ENCODE results near the gene MACROH2A1.

Gene MACROH2A1

GRCh38 chr5:135429301-135430134 lies 30.5 kb upstream of the MACROH2A1 start:
- H3K4me3 Mint-ChIP-seq = no peak overlapping the region
- H3K9me3 Mint-ChIP-seq = peaks cover 4% of the 10 kb centered on the region
- CTCF ChIA-PET = no interaction called here
- peaks cover 20% of the 10 kb centered on the region for H3K4me1 Mint-ChIP-seq
- H3K27me3 Mint-ChIP-seq = peaks cover 27% of the 10 kb centered on the region
- no peak overlapping the region for H3K27ac Mint-ChIP-seq
- H3K36me3 Mint-ChIP-seq = peaks cover 2% of the 10 kb centered on the region
- DNase-seq = no peak

- CTCF ChIA-PET = no interaction called here
- no peak overlapping the region for H3K27ac Mint-ChIP-seq
- peaks cover 21% of the 10 kb centered on the region for H3K27me3 Mint-ChIP-seq
- DNase-seq = no peak
- peaks cover 2% of the 10 kb centered on the region for H3K36me3 Mint-ChIP-seq
- no peak overlapping the region for H3K4me3 Mint-ChIP-seq
- H3K4me1 Mint-ChIP-seq = peaks cover 20% of the 10 kb centered on the region
- H3K9me3 Mint-ChIP-seq = peaks cover 4% of the 10 kb centered on the region
Observed at GRCh38 chr5:135428586-135428985, 29.6 kb upstream of the MACROH2A1 start.

GRCh38 chr5:135426102-135427082 lies 27.4 kb upstream of the MACROH2A1 start:
- peaks cover 2% of the 10 kb centered on the region for H3K36me3 Mint-ChIP-seq
- DNase-seq = peak; percentile 57
- peak overlapping the region; percentile 90 for H3K27ac Mint-ChIP-seq
- peaks cover 4% of the 10 kb centered on the region for H3K9me3 Mint-ChIP-seq
- peaks cover 25% of the 10 kb centered on the region for H3K27me3 Mint-ChIP-seq
- peaks cover 20% of the 10 kb centered on the region for H3K4me1 Mint-ChIP-seq
- no peak overlapping the region for H3K4me3 Mint-ChIP-seq
- CTCF ChIA-PET = interaction anchor here (0.6 to 3.4 kb wide), 30 partner anchors 9 to 367 kb away, joined by 3 to 20 read pairs (median 4); partner anchors contain the start of gene MACROH2A1

GRCh38 chr5:135425641-135426040 lies 26.6 kb upstream of the MACROH2A1 start:
- CTCF ChIA-PET = interaction anchor here (0.6 to 3.4 kb wide), 30 partner anchors 9 to 367 kb away, joined by 3 to 20 read pairs (median 4); partner anchors contain the start of gene MACROH2A1
- Mint-ChIP-seq H3K36me3 (peaks cover 2% of the 10 kb centered on the region), H3K4me3 (no peak overlapping the region), H3K27ac (peak overlapping the region; percentile 90), H3K27me3 (peaks cover 30% of the 10 kb centered on the region), H3K4me1 (peaks cover 20% of the 10 kb centered on the region), H3K9me3 (peaks cover 4% of the 10 kb centered on the region)
- no peak for DNase-seq

- Mint-ChIP-seq H3K27ac (peak overlapping the region; percentile 1), H3K4me1 (peaks cover 20% of the 10 kb centered on the region), H3K36me3 (peaks cover 2% of the 10 kb centered on the region), H3K4me3 (no peak overlapping the region), H3K9me3 (peaks cover 6% of the 10 kb centered on the region), H3K27me3 (peaks cover 33% of the 10 kb centered on the region)
- no peak for DNase-seq
- CTCF ChIA-PET = interaction anchor here (1.1 to 2.3 kb wide), 5 partner anchors 20 to 104 kb away, joined by 3 to 7 read pairs (median 5); no protein-coding TSS in a partner anchor
Observed at GRCh38 chr5:135423846-135424168, 24.8 kb upstream of the MACROH2A1 start.

- Mint-ChIP-seq H3K4me3 (no peak overlapping the region), H3K27me3 (peaks cover 33% of the 10 kb centered on the region), H3K9me3 (peaks cover 1% of the 10 kb centered on the region), H3K36me3 (no peaks in the 10 kb centered on the region), H3K27ac (no peak overlapping the region), H3K4me1 (peaks cover 20% of the 10 kb centered on the region)
- CTCF ChIA-PET = interaction anchor here (1.1 to 2.3 kb wide), 4 partner anchors 22 to 103 kb away, joined by 3 to 7 read pairs (median 6); no protein-coding TSS in a partner anchor
- no peak for DNase-seq
Observed at GRCh38 chr5:135423146-135423845, 24.3 kb upstream of the MACROH2A1 start.

GRCh38 chr5:135422419-135422818 lies 23.4 kb upstream of the MACROH2A1 start:
- H3K4me1 Mint-ChIP-seq = peaks cover 20% of the 10 kb centered on the region
- no peak overlapping the region for H3K27ac Mint-ChIP-seq

GRCh38 chr5:135417083-135417482 lies 18.1 kb upstream of the MACROH2A1 start:
- peaks cover 38% of the 10 kb centered on the region for H3K27me3 Mint-ChIP-seq
- no peak for DNase-seq
- no peaks in the 10 kb centered on the region for H3K4me1 Mint-ChIP-seq
- no peak overlapping the region for H3K4me3 Mint-ChIP-seq
- peaks cover 1% of the 10 kb centered on the region for H3K9me3 Mint-ChIP-seq
- CTCF ChIA-PET = interaction anchor here (1.5 kb wide), 1 partner anchor 8 kb away, joined by 3 read pairs; no protein-coding TSS in a partner anchor
- H3K27ac Mint-ChIP-seq = no peak overlapping the region
- H3K36me3 Mint-ChIP-seq = no peaks in the 10 kb centered on the region

More at GRCh38 chr5:135422419-135422818, 23.4 kb upstream of the MACROH2A1 start:
- CTCF ChIA-PET = interaction anchor here (2.1 kb wide), 1 partner anchor 36 kb away, joined by 5 read pairs; no protein-coding TSS in a partner anchor
- peaks cover 1% of the 10 kb centered on the region for H3K9me3 Mint-ChIP-seq
- DNase-seq = no peak
- H3K27me3 Mint-ChIP-seq = peaks cover 38% of the 10 kb centered on the region
- H3K4me3 Mint-ChIP-seq = no peak overlapping the region
- no peaks in the 10 kb centered on the region for H3K36me3 Mint-ChIP-seq

GRCh38 chr5:135405082-135405481 lies 6.1 kb upstream of the MACROH2A1 start:
- H3K27me3 Mint-ChIP-seq = peaks cover 37% of the 10 kb centered on the region
- H3K4me1 Mint-ChIP-seq = peaks cover 5% of the 10 kb centered on the region
- peaks cover 2% of the 10 kb centered on the region for H3K36me3 Mint-ChIP-seq
- DNase-seq = no peak
- CTCF ChIA-PET = interaction anchor here (1.1 kb wide), 1 partner anchor 21 kb away, joined by 3 read pairs; no protein-coding TSS in a partner anchor
- no peak overlapping the region for H3K27ac Mint-ChIP-seq
- no peak overlapping the region for H3K4me3 Mint-ChIP-seq
- H3K9me3 Mint-ChIP-seq = no peaks in the 10 kb centered on the region

- H3K4me3 Mint-ChIP-seq = no peak overlapping the region
- H3K9me3 Mint-ChIP-seq = no peaks in the 10 kb centered on the region
- H3K4me1 Mint-ChIP-seq = peaks cover 23% of the 10 kb centered on the region
- CTCF ChIA-PET = interaction anchor here (1.3 to 1.7 kb wide), 2 partner anchors 22 to 24 kb away, joined by 4 to 6 read pairs; no protein-coding TSS in a partner anchor
- no peak overlapping the region for H3K27ac Mint-ChIP-seq
- peaks cover 30% of the 10 kb centered on the region for H3K27me3 Mint-ChIP-seq
- peaks cover 9% of the 10 kb centered on the region for H3K36me3 Mint-ChIP-seq
- DNase-seq = no peak
Observed at GRCh38 chr5:135402031-135402430, 3.0 kb upstream of the MACROH2A1 start.

GRCh38 chr5:135400866-135401265 lies 1.8 kb upstream of the MACROH2A1 start:
- CTCF ChIA-PET = interaction anchor here (1.5 to 1.7 kb wide), 2 partner anchors 10 to 23 kb away, joined by 3 to 6 read pairs; no protein-coding TSS in a partner anchor
- H3K27ac Mint-ChIP-seq = no peak overlapping the region
- DNase-seq = no peak
- peaks cover 12% of the 10 kb centered on the region for H3K36me3 Mint-ChIP-seq
- H3K4me3 Mint-ChIP-seq = peak overlapping the region; percentile 11
- no peaks in the 10 kb centered on the region for H3K9me3 Mint-ChIP-seq
- peaks cover 33% of the 10 kb centered on the region for H3K4me1 Mint-ChIP-seq
- peaks cover 29% of the 10 kb centered on the region for H3K27me3 Mint-ChIP-seq

GRCh38 chr5:135399794-135400542 lies 937 bp upstream of the MACROH2A1 start:
- Mint-ChIP-seq H3K36me3 (peaks cover 10% of the 10 kb centered on the region), H3K27ac (peak overlapping the region; percentile 89), H3K4me3 (peak overlapping the region; percentile 87), H3K4me1 (peaks cover 39% of the 10 kb centered on the region), H3K27me3 (peaks cover 24% of the 10 kb centered on the region), H3K9me3 (no peaks in the 10 kb centered on the region)
- CTCF ChIA-PET = interaction anchor here (0.9 to 1.5 kb wide), 3 partner anchors 11 to 25 kb away, joined by 3 to 6 read pairs (median 3); no protein-coding TSS in a partner anchor
- DNase-seq = no peak
